Stimulated activated CD8-positive, alpha-beta memory T cell treated with anti-CD3 and anti-CD28 coated beads, Interleukin-4, amount 100 ng/mL, for 1 hour (primary cell): ENCODE results near the gene FRMD8.
"Not testable (repeated sequence)": the region's sequence is repeated elsewhere in the genome, so short reads cannot be mapped to it uniquely, and the experiment has no call there.

Experiments
- DNase-seq, 2 donors: peaks; one replicate each; pipeline ENCODE4 v3.0.0-alpha.2; 2020; ENCODE audit warnings: low read depth in 2 of 2, low spot score in 1 of 2

The FRMD8 gene

DNA sequence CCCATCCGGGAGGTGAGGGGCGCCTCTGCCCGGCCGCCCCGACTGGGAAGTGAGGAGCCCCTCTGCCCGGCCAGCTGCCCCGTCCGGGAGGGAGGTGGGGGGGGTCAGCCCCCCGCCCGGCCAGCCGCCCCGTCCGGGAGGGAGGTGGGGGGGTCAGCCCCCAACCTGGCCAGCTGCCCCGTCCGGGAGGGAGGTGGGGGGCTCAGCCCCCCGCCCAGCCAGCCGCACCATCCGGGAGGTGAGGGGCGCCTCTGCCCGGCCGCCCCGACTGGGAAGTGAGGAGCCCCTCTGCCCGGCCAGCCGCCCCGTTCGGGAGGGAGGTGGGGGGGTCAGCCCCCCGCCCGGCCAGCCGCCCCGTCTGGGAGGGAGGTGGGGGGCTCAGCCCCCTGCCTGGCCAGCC lies 64.9 kb downstream of the FRMD8 start:
- DNase-seq = not testable (repeated sequence)

DNA sequence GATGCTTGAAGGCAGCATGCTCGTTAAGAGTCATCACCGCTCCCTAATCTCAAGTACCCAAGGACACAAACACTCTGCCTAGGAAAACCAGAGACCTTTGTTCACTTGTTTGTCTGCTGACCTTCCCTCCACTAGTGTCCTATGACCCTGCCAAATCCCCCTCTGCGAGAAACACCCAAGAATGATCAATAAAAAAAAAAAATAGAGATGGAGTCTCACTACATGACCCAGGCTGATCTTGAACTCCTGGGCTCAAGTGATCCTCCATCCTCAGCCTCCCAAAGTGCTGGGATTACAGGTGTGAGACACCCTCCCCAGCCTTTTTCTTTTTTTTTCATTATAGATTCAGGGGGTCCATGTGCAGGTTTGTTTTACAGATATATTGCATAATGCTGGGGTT lies 65.8 kb downstream of the FRMD8 start:
- not testable (repeated sequence) for DNase-seq

DNA sequence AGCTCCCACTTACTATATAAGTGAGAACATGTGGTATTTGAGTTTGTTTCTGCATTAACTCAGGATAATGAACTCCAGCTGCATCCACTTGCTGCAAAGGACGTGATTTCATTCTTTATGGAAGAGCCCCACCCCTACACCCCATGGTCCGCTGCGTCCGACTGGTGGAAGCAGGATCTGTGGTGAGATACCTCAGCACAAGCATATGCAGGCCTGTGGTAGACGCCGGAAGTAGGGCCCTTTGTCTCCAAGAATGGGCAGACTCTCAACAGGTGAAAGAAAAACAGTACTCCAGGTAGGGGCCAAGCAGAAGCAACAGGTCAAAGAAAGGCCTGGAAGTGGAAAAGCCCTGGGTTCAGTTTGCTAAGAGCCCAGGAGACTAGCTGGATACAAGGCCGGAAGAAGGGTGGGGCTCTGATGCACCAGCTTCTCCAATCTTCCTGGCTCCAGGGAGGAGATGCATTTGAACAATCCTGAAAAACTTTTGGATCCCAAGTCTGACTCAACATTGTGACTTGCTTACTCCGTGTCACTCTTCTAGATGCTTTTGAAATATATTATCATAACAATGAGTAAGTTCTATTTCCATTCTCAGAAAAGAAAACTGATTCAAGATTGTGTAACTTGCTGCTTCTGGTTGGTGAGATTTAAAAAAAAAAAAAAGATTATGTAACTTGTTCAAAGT lies 66.5 kb downstream of the FRMD8 start:
- DNase-seq = no peak

DNA sequence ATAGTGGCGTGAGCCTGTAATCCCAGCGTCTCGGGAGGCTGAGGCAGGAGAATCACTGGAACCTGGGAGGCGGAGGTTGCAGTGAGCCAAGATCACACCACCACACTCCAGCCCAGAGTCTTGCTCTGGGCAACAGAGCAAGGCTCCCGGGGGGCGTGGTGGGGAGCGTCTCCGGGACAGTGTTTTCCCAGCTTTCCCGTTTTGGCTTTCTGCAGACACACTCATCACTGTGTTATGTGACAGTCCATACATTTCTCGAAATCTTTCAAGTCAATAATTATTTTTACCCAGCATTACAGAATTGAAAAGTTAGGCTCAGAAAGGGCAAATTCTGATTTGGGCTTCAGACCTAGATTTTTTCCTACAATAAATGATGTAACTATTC lies 67.9 kb downstream of the FRMD8 start:
- no peak for DNase-seq

DNA sequence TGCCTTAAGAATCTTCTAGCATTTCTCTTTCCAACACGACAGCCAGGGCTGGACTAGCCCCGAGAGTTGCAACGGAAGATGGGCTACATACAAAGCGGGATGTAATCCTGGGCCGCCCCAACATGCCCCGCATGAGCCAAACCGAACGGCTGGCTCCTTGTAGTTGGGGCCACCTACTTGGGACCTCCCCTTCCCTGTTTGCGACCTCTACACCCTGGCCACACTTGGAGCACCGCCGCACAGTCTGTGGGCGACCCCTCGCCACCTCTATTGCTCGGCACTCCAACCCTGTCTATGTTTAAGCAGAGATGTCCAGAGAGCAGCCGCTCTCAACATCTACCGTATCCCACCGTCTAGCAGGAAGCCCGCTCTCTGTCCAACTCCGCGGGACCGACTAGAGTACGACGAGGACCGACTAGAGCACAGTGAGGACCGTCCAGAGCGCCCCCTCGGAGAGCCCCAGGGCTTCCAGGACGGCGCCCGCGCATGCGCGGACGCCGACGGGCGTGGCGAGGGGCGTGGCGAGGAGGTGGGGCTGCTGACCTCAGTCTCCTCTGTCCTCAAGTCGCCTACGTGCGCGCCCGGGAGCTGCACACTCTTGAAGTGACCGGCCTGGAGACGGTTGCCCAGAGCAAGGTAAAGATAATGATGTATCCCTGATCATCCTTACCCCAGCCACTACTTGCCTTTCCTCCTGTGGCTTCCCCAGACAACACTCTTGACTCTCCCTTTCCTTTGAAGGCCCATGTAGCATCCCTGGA lies 68.4 kb downstream of the FRMD8 start:
- peak; percentile 54 to 71 for DNase-seq

DNA sequence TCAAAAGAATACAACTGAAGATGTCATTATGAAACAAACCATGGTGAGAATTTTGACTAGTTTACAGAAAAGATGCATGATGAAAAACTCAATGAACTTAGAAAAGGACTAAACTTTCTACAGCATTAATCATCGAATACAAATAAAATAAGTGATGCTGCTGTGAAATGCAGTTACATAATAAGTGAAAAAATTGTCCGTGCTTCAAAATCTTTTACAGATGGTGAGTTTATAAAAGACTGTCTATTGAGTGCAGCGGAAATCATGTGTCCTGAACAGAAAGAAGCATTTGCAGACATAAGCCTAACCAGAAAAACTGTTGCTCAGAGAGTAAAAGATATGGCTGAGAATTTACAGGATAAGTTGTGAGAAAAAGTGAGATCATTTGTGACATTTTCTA lies 70.0 kb downstream of the FRMD8 start:
- DNase-seq = no peak

- no peak for DNase-seq
These were observed 73.1 kb downstream of the FRMD8 start for GRCh38 chr11:65459552-65459951.
